CMK (cell line): ENCODE data around the gene HAP1.
A peak's percentile ranks its signal among the peaks of the same experiment; 100 is the strongest.
"Not testable (repeated sequence)": the region's sequence is repeated elsewhere in the genome, so short reads cannot be mapped to it uniquely, and the experiment has no call there.

ENCODE experiments used
- DNase-seq: peaks from one replicate; pipeline ENCODE4 v3.0.0-alpha.2; 2010; ENCODE audit warnings: low read depth

HAP1 gene

GRCh38 chr17:41689497-41690299, 44.7 kb downstream of the HAP1 start:
- DNase-seq, result no peak

GRCh38 chr17:41688641-41689496, 45.6 kb downstream of the HAP1 start, which contains the start of gene EIF1:
TSS of gene EIF1 (plus strand) at chr17:41688885. CDS start at chr17:41689039, 154 bp downstream.
- peak; percentile 99 for DNase-seq

- DNase-seq, result no peak
Observed at GRCh38 chr17:41687828-41688640, 46.4 kb downstream of the HAP1 start.

GRCh38 chr17:41686281-41686680, 48.2 kb downstream of the HAP1 start:
- DNase-seq, result no peak

GRCh38 chr17:41685753-41686152, 48.7 kb downstream of the HAP1 start:
- DNase-seq, result not testable (repeated sequence)

- DNase-seq, result no peak
Observed at GRCh38 chr17:41684035-41684434, 50.4 kb downstream of the HAP1 start.

- no peak for DNase-seq
Observed at GRCh38 chr17:41683441-41684007, 50.9 kb downstream of the HAP1 start.

GRCh38 chr17:41682631-41683030, 51.8 kb downstream of the HAP1 start:
- DNase-seq, result no peak

GRCh38 chr17:41681776-41682175, 52.7 kb downstream of the HAP1 start:
- DNase-seq, result no peak

GRCh38 chr17:41680426-41681040, 53.9 kb downstream of the HAP1 start:
- no peak for DNase-seq

- no peak for DNase-seq
Observed at GRCh38 chr17:41679740-41680425, 54.6 kb downstream of the HAP1 start.

- DNase-seq, result peak; percentile 88
Observed at GRCh38 chr17:41678907-41679739, 55.3 kb downstream of the HAP1 start.

GRCh38 chr17:41678411-41678906, 56.0 kb downstream of the HAP1 start:
- no peak for DNase-seq

- DNase-seq, result no peak
Observed at GRCh38 chr17:41676058-41676419, 58.4 kb downstream of the HAP1 start.

- DNase-seq, result not testable (repeated sequence)
Observed at GRCh38 chr17:41675157-41676057, 59.0 kb downstream of the HAP1 start.
